GM19025 (cell line): ENCODE results near the gene CFHR1.

ENCODE experiments used
- ATAC-seq: cut with Tn5 transposase; IDR thresholded peaks from one replicate; pipeline ENCODE4 v1.9.1; 2021; ENCODE audit warnings: mild to moderate bottlenecking, low read depth, moderate library complexity; ENCODE audit not compliant: unreplicated experiment

The CFHR1 gene

DNA sequence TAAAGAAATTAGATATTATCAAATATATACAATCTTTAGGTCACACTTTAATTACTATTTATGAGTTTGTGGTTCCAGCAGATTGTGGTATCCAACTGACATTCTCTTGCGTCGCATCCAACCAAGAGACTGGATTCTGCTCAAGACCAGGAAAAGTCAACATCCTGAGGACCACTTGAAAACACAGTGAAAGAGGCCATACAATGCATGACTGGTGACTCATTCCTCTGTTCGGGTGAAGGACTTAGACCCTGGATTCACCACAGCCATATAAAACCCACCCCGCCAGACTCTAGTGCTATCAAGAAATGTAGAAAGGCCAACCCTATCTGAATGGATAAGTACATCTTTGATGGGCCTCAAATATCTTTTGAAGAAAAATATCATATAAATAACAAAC, 53.9 kb downstream of the CFHR1 start:
- ATAC-seq, result no peak

DNA sequence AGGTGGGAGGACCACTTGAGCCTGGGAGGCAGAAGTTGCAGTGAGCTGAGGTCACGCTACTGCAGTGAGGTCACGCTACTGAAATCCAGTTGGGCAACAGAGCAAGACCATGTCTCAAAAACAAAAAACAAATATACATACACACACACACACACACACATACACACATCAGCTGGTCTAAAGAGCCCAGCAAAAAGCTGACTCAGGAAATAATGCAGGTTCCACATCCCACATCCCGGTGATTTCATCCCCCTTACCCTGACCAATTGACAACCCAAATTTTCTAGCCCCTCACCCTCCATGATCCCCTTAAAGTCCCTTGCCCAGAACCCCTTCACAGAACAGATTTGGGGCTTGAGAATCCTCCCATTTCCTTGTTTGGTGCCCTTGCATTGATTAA, 56.4 kb downstream of the CFHR1 start:
- ATAC-seq, result no peak

DNA sequence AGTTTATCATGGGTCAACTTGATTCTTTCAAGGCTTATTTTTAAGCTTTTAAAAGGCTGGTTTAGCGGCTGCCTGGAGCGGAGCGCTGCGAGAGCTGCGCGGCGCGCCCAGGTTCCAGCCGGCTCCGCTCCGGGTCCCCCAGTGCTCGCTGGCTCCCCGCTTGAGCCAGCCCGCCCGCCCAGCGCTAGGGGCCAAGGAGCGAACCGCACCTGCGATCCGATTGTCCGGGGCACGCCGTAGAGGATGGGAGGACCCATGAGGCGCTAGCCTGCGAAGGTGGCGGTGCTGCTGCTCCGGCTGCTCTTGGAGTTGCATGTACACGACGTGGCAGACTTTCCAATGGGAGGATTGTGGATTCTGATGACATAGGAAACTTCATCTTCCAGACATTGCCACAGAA, 58.4 kb downstream of the CFHR1 start:
- ATAC-seq, result no peak
